ENCODE results near the gene WNT7A.

The WNT7A gene

GRCh38 chr3:13781417-13781816 lies 98.5 kb downstream of the WNT7A start:
- TF ChIP-seq, protein P1, sequence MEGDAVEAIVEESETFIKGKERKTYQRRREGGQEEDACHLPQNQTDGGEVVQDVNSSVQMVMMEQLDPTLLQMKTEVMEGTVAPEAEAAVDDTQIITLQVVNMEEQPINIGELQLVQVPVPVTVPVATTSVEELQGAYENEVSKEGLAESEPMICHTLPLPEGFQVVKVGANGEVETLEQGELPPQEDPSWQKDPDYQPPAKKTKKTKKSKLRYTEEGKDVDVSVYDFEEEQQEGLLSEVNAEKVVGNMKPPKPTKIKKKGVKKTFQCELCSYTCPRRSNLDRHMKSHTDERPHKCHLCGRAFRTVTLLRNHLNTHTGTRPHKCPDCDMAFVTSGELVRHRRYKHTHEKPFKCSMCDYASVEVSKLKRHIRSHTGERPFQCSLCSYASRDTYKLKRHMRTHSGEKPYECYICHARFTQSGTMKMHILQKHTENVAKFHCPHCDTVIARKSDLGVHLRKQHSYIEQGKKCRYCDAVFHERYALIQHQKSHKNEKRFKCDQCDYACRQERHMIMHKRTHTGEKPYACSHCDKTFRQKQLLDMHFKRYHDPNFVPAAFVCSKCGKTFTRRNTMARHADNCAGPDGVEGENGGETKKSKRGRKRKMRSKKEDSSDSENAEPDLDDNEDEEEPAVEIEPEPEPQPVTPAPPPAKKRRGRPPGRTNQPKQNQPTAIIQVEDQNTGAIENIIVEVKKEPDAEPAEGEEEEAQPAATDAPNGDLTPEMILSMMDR (conservative IDR thresholded peaks at IDR 0.05; ENCODE audit: low read length): no peak
- H3K4me3 ChIP-seq (ENCODE audit: low read length): no peak overlapping the region
- DNase-seq (ENCODE audit: low read depth): no peak

DNA sequence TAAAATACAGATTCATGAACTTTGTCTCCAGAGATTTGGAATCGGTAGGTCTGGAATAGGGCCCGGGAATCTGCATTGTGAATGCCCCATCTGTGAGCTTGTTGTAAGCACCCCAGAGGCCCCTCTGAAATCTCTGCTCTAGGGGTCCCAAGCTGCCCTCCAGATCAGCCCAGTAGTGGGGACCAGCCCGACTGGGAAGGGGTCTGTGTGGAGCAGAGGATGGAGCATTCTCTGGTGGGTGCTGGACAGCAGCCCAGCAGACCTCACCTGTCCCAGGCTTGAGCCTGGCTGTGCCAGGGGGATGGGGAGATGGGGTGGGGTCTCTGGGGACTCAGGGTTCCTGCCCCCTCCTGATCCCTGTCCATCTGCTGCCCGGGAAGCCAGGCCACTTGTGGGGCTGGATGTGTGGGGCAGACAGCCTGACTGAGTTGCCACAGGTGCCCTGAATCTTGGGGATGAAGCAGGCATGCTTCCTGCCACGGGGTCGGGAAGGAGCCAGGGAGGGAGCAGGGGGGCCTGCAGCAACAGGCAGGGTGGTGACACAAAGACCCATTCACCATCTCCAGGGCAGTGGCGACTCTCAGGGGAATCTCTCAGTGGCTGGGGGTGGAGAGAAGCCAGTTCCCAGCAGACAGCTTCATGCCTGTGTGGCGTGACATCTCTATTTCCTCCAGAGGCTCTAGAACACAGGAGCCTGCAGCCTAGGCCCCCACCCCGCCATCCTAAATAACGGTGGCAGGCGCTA lies 99.3 kb downstream of the WNT7A start:
- no peak for DNase-seq (ENCODE audit: low read depth)
- no peak overlapping the region for H3K4me3 ChIP-seq (ENCODE audit: low read length)
- TF ChIP-seq, protein P1 (conservative IDR thresholded peaks at IDR 0.05; ENCODE audit: low read length): no peak

GRCh38 chr3:13776253-13777050 lies 103.4 kb downstream of the WNT7A start:
- no peak for DNase-seq (ENCODE audit: low read depth)
- TF ChIP-seq, protein P1 (conservative IDR thresholded peaks at IDR 0.05; ENCODE audit: low read length): no peak
- H3K4me3 ChIP-seq (ENCODE audit: low read length): no peak overlapping the region

GRCh38 chr3:13772885-13773745 lies 106.8 kb downstream of the WNT7A start:
- TF ChIP-seq, protein P1 (conservative IDR thresholded peaks at IDR 0.05; ENCODE audit: low read length): no peak
- no peak for DNase-seq (ENCODE audit: low read depth)

GRCh38 chr3:13772321-13772745 lies 107.5 kb downstream of the WNT7A start:
- TF ChIP-seq, protein P1 (conservative IDR thresholded peaks at IDR 0.05; ENCODE audit: low read length): no peak
- no peak overlapping the region for H3K4me3 ChIP-seq (ENCODE audit: low read length)
- no peak for DNase-seq (ENCODE audit: low read depth)

More at GRCh38 chr3:13772885-13773745, 106.8 kb downstream of the WNT7A start:
- no peak overlapping the region for H3K4me3 ChIP-seq (ENCODE audit: low read length)

DNA sequence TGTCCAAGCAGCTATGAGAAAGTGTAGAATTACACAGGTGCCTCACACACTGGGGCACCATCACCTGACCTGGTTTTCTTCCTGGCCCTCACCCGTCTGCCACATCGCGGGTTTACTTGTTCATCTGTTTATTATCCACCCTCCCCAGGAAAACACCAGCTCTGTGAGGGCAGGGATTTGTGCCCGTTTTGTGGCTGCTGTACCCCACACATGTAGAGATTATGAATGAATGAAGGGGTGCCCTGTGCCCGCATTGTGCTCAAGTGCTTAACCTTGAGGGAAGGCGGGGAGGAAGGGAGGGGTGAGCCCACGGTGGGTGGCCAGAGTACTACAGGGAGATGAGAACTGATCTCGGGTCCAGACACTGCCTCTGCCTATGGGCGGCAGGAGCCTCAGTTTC lies 108.4 kb downstream of the WNT7A start:
- DNase-seq (ENCODE audit: low read depth): no peak
- TF ChIP-seq, protein P1 (conservative IDR thresholded peaks at IDR 0.05; ENCODE audit: low read length): no peak
- no peak overlapping the region for H3K4me3 ChIP-seq (ENCODE audit: low read length)
